ENCODE data around the gene PTH1R. TPM values are rescaled to one million over a fixed set of nuclear protein-coding genes. Genes with fewer than 3 reads are reported as not detected.

Gene PTH1R
- total RNA-seq, 1 experiment from 2014 or later: not detected

GRCh38 chr3:46860810-46861604 is 16.5 kb upstream of the PTH1R start:
- Histone ChIP-seq H3K9me3 (ENCODE audit: control insufficient read depth, insufficient read depth, low read depth, low read length) (no peaks in the 10 kb centered on the region), H3K36me3 (ENCODE audit: control insufficient read depth, insufficient read depth, low read length) (no peaks in the 10 kb centered on the region), H3K4me1 (ENCODE audit: control insufficient read depth, insufficient read depth, low read length) (no peaks in the 10 kb centered on the region), H3K27me3 (ENCODE audit: control insufficient read depth, insufficient read depth, low read length) (no peaks in the 10 kb centered on the region), H3K4me3 (ENCODE audit: low read depth in 2 of 2, low read length in 2 of 2) (no peak overlapping the region), H3K27ac (ENCODE audit: low read length) (no peak overlapping the region)
- ATAC-seq (no peak), DNase-seq (ENCODE audit: low read depth, low spot score) (no peak)
- BruUV-seq (replicated peaks): no TSS peak
- intact Hi-C loops (cut with micrococcal nuclease; ENCODE audit: unreplicated experiment) (no loop called here), in situ Hi-C loops (cut with HindIII; ENCODE audit: low pct_unique_long_range_greater_than_20kb, low sequenced_read_pairs) (no loop called here)
- TF ChIP-seq, protein P1, sequence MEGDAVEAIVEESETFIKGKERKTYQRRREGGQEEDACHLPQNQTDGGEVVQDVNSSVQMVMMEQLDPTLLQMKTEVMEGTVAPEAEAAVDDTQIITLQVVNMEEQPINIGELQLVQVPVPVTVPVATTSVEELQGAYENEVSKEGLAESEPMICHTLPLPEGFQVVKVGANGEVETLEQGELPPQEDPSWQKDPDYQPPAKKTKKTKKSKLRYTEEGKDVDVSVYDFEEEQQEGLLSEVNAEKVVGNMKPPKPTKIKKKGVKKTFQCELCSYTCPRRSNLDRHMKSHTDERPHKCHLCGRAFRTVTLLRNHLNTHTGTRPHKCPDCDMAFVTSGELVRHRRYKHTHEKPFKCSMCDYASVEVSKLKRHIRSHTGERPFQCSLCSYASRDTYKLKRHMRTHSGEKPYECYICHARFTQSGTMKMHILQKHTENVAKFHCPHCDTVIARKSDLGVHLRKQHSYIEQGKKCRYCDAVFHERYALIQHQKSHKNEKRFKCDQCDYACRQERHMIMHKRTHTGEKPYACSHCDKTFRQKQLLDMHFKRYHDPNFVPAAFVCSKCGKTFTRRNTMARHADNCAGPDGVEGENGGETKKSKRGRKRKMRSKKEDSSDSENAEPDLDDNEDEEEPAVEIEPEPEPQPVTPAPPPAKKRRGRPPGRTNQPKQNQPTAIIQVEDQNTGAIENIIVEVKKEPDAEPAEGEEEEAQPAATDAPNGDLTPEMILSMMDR (IDR thresholded peaks at IDR 0.05): no peak
- TF ChIP-seq POLR2AphosphoS5 (IDR thresholded peaks at IDR 0.05; ENCODE audit: low read depth, low read length) (no peak), SIN3A (IDR thresholded peaks at IDR 0.05; ENCODE audit: borderline replicate concordance, insufficient read depth, low read depth, low read length) (no peak), TCF7L2 (IDR thresholded peaks at IDR 0.05; ENCODE audit: low read depth, low read length) (no peak)
- TF ChIP-seq, protein P2, sequence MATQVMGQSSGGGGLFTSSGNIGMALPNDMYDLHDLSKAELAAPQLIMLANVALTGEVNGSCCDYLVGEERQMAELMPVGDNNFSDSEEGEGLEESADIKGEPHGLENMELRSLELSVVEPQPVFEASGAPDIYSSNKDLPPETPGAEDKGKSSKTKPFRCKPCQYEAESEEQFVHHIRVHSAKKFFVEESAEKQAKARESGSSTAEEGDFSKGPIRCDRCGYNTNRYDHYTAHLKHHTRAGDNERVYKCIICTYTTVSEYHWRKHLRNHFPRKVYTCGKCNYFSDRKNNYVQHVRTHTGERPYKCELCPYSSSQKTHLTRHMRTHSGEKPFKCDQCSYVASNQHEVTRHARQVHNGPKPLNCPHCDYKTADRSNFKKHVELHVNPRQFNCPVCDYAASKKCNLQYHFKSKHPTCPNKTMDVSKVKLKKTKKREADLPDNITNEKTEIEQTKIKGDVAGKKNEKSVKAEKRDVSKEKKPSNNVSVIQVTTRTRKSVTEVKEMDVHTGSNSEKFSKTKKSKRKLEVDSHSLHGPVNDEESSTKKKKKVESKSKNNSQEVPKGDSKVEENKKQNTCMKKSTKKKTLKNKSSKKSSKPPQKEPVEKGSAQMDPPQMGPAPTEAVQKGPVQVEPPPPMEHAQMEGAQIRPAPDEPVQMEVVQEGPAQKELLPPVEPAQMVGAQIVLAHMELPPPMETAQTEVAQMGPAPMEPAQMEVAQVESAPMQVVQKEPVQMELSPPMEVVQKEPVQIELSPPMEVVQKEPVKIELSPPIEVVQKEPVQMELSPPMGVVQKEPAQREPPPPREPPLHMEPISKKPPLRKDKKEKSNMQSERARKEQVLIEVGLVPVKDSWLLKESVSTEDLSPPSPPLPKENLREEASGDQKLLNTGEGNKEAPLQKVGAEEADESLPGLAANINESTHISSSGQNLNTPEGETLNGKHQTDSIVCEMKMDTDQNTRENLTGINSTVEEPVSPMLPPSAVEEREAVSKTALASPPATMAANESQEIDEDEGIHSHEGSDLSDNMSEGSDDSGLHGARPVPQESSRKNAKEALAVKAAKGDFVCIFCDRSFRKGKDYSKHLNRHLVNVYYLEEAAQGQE (IDR thresholded peaks at IDR 0.05; ENCODE audit: insufficient read depth in 1 of 2, low read depth in 2 of 2, low read length in 1 of 2): no peak
- ChIA-PET POLR2A (no interaction called here), CTCF (no interaction called here)

GRCh38 chr3:46861605-46862368 is 15.7 kb upstream of the PTH1R start:
- Histone ChIP-seq H3K27me3 (ENCODE audit: control insufficient read depth, insufficient read depth, low read length) (no peaks in the 10 kb centered on the region), H3K9me3 (ENCODE audit: control insufficient read depth, insufficient read depth, low read depth, low read length) (no peaks in the 10 kb centered on the region), H3K4me1 (ENCODE audit: control insufficient read depth, insufficient read depth, low read length) (no peaks in the 10 kb centered on the region), H3K4me3 (ENCODE audit: low read depth in 2 of 2, low read length in 2 of 2) (no peak overlapping the region), H3K27ac (ENCODE audit: low read length) (no peak overlapping the region), H3K36me3 (ENCODE audit: control insufficient read depth, insufficient read depth, low read length) (no peaks in the 10 kb centered on the region)
- in situ Hi-C loops (cut with HindIII; ENCODE audit: low pct_unique_long_range_greater_than_20kb, low sequenced_read_pairs) (no loop called here), intact Hi-C loops (cut with micrococcal nuclease; ENCODE audit: unreplicated experiment) (no loop called here)
- ChIA-PET CTCF (no interaction called here), POLR2A (no interaction called here)
- DNase-seq (ENCODE audit: low read depth, low spot score): no peak
- no peak for TF ChIP-seq POLR2AphosphoS5 (IDR thresholded peaks at IDR 0.05; ENCODE audit: low read depth, low read length)
- TF ChIP-seq, protein P1 (IDR thresholded peaks at IDR 0.05): no peak
- no peak for TF ChIP-seq TCF7L2 (IDR thresholded peaks at IDR 0.05; ENCODE audit: low read depth, low read length)
- TF ChIP-seq, protein P2 (IDR thresholded peaks at IDR 0.05; ENCODE audit: insufficient read depth in 1 of 2, low read depth in 2 of 2, low read length in 1 of 2): no peak
- no peak for TF ChIP-seq SIN3A (IDR thresholded peaks at IDR 0.05; ENCODE audit: borderline replicate concordance, insufficient read depth, low read depth, low read length)
- no peak for ATAC-seq
- no TSS peak for BruUV-seq (replicated peaks)

Data from Panc1 (cell line).